Measurements from ENCODE around the gene TBX15. TPM values are rescaled to one million over a fixed set of nuclear protein-coding genes. Genes with fewer than 3 reads are reported as not detected.

Gene TBX15
- total RNA-seq, 2 experiments from 2014 or later, result not detected

GRCh38 chr1:118947003-118947765, 41.0 kb downstream of the TBX15 start:
- TF ChIP-seq, protein P1, sequence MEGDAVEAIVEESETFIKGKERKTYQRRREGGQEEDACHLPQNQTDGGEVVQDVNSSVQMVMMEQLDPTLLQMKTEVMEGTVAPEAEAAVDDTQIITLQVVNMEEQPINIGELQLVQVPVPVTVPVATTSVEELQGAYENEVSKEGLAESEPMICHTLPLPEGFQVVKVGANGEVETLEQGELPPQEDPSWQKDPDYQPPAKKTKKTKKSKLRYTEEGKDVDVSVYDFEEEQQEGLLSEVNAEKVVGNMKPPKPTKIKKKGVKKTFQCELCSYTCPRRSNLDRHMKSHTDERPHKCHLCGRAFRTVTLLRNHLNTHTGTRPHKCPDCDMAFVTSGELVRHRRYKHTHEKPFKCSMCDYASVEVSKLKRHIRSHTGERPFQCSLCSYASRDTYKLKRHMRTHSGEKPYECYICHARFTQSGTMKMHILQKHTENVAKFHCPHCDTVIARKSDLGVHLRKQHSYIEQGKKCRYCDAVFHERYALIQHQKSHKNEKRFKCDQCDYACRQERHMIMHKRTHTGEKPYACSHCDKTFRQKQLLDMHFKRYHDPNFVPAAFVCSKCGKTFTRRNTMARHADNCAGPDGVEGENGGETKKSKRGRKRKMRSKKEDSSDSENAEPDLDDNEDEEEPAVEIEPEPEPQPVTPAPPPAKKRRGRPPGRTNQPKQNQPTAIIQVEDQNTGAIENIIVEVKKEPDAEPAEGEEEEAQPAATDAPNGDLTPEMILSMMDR (IDR thresholded peaks at IDR 0.05), result no peak
- DNase-seq, result no peak
- Mint-ChIP-seq H3K27me3 (no peaks in the 10 kb centered on the region), H3K4me1 (ENCODE audit: low read depth) (no peaks in the 10 kb centered on the region), H3K9me3 (no peaks in the 10 kb centered on the region), H3K4me3 (no peak overlapping the region), H3K36me3 (ENCODE audit: low read depth) (no peaks in the 10 kb centered on the region), H3K27ac (no peak overlapping the region)
- no peak for ATAC-seq
- ChIA-PET POLR2A (no interaction called here), CTCF (no interaction called here)
- intact Hi-C loops (cut with micrococcal nuclease), result no loop called here

- Mint-ChIP-seq H3K4me3 (no peak overlapping the region), H3K36me3 (ENCODE audit: low read depth) (no peaks in the 10 kb centered on the region), H3K4me1 (ENCODE audit: low read depth) (no peaks in the 10 kb centered on the region), H3K27ac (no peak overlapping the region), H3K27me3 (no peaks in the 10 kb centered on the region), H3K9me3 (no peaks in the 10 kb centered on the region)
- intact Hi-C loops (cut with micrococcal nuclease), result no loop called here
- CTCF ChIA-PET, result no interaction called here
- TF ChIP-seq, protein P1 (IDR thresholded peaks at IDR 0.05), result no peak
- DNase-seq (no peak), ATAC-seq (no peak)
- POLR2A ChIA-PET, result no interaction called here
Measured at GRCh38 chr1:118945489-118945888, 42.7 kb downstream of the TBX15 start.

- no peak for DNase-seq
- no peaks in the 10 kb centered on the region for H3K27me3 Mint-ChIP-seq
- CTCF ChIA-PET, result no interaction called here
- TF ChIP-seq, protein P1 (IDR thresholded peaks at IDR 0.05), result no peak
- H3K4me3 Mint-ChIP-seq, result no peak overlapping the region
- no peaks in the 10 kb centered on the region for H3K4me1 Mint-ChIP-seq (ENCODE audit: low read depth)
- no peaks in the 10 kb centered on the region for H3K36me3 Mint-ChIP-seq (ENCODE audit: low read depth)
- intact Hi-C loops (cut with micrococcal nuclease), result no loop called here
- POLR2A ChIA-PET, result no interaction called here
- H3K27ac Mint-ChIP-seq, result no peak overlapping the region
- ATAC-seq, result no peak
- H3K9me3 Mint-ChIP-seq, result no peaks in the 10 kb centered on the region
Measured at GRCh38 chr1:118944546-118944945, 43.6 kb downstream of the TBX15 start.

DNA sequence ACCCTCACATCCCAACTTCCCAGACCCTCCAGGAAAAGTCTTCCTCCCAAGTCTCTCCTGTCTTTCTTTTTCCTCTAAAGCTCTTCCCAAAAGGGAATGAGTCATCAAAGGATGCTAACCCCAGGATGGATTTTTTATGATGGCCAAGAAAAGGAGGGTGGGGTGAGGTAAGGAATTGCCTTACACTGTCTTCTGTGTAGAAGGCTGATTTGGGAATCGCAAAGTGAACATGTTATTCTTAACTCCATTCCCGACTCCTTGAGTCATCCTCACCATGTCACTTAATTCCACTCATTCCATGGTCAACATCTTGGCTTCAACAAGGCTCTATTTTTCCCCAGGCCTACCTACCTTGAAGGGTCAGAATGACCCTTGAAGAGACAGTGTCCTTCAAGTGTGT, 44.0 kb downstream of the TBX15 start:
- ChIA-PET CTCF (no interaction called here), POLR2A (no interaction called here)
- no peaks in the 10 kb centered on the region for H3K36me3 Mint-ChIP-seq (ENCODE audit: low read depth)
- no peaks in the 10 kb centered on the region for H3K27me3 Mint-ChIP-seq
- TF ChIP-seq, protein P1 (IDR thresholded peaks at IDR 0.05), result no peak
- no peaks in the 10 kb centered on the region for H3K4me1 Mint-ChIP-seq (ENCODE audit: low read depth)
- H3K9me3 Mint-ChIP-seq, result no peaks in the 10 kb centered on the region
- intact Hi-C loops (cut with micrococcal nuclease), result no loop called here
- no peak overlapping the region for H3K4me3 Mint-ChIP-seq
- no peak overlapping the region for H3K27ac Mint-ChIP-seq
- ATAC-seq (no peak), DNase-seq (no peak)

DNA sequence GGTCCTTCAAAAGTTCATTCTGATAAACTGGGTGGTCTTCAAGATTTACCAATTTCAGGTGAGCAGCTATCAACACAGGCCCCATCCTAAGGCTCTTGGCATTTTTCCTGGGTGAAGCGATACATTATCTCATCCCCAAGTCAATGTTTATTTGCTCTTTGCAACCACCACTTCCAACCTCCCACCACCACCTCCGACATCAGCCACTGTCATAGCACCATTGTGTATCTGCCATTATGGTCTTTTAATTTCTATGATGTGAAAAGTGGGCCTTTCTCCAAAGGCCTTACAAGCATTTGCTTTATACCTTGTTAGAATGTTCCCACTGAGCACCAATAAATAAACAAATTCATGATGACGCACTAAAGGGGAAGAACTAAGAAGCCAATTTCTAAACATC, 47.2 kb downstream of the TBX15 start:
- H3K36me3 Mint-ChIP-seq (ENCODE audit: low read depth), result no peaks in the 10 kb centered on the region
- POLR2A ChIA-PET, result no interaction called here

More for the DNA sequence above, 47.2 kb downstream of the TBX15 start:
- H3K9me3 Mint-ChIP-seq, result no peaks in the 10 kb centered on the region
- H3K4me1 Mint-ChIP-seq (ENCODE audit: low read depth), result no peaks in the 10 kb centered on the region
- no peak overlapping the region for H3K27ac Mint-ChIP-seq
- H3K4me3 Mint-ChIP-seq, result no peak overlapping the region
- H3K27me3 Mint-ChIP-seq, result no peaks in the 10 kb centered on the region
- CTCF ChIA-PET, result no interaction called here
- intact Hi-C loops (cut with micrococcal nuclease), result no loop called here
- TF ChIP-seq, protein P1 (IDR thresholded peaks at IDR 0.05), result no peak
- ATAC-seq, result no peak
- no peak for DNase-seq

Measured in activated CD8-positive, alpha-beta T cell treated with anti-CD3 and anti-CD28 coated beads for 36 hours (primary cell).